Measurements from ENCODE around the gene ZNF740.
A peak's percentile ranks its signal among the peaks of the same experiment; 100 is the strongest.

Gene ZNF740

GRCh38 chr12:53227341-53227740, 46.8 kb downstream of the ZNF740 start:
- no peaks in the 10 kb centered on the region for H3K79me2 ChIP-seq
- no peaks in the 10 kb centered on the region for H3K27me3 ChIP-seq (ENCODE audit: control insufficient read depth, insufficient read depth, low read length)
- no peak overlapping the region for H3K4me2 ChIP-seq (ENCODE audit: low read length)
- H3K4me3 ChIP-seq (ENCODE audit: low read depth, low read length) = no peak overlapping the region
- H3K4me1 ChIP-seq = peaks cover 11% of the 10 kb centered on the region
- H3K9me3 ChIP-seq (ENCODE audit: control insufficient read depth, low read length) = no peaks in the 10 kb centered on the region
- H3K9ac ChIP-seq = no peak overlapping the region
- no peak overlapping the region for H3K27ac ChIP-seq
- H2AFZ ChIP-seq = no peak overlapping the region
- no peaks in the 10 kb centered on the region for H3K36me3 ChIP-seq (ENCODE audit: control insufficient read depth, insufficient read depth, low read length)
- TF ChIP-seq CTCF (IDR thresholded peaks at IDR 0.05) = no peak

GRCh38 chr12:53227836-53228235, 47.3 kb downstream of the ZNF740 start:
- TF ChIP-seq CTCF (IDR thresholded peaks at IDR 0.05) = no peak
- Histone ChIP-seq H3K4me2 (ENCODE audit: low read length) (no peak overlapping the region), H3K27ac (no peak overlapping the region), H3K36me3 (ENCODE audit: control insufficient read depth, insufficient read depth, low read length) (no peaks in the 10 kb centered on the region), H3K9me3 (ENCODE audit: control insufficient read depth, low read length) (no peaks in the 10 kb centered on the region), H2AFZ (no peak overlapping the region), H3K4me3 (ENCODE audit: low read depth, low read length) (no peak overlapping the region), H3K27me3 (ENCODE audit: control insufficient read depth, insufficient read depth, low read length) (no peaks in the 10 kb centered on the region), H3K9ac (no peak overlapping the region), H3K79me2 (no peaks in the 10 kb centered on the region), H3K4me1 (peaks cover 15% of the 10 kb centered on the region)

- no peak overlapping the region for H3K4me2 ChIP-seq (ENCODE audit: low read length)
- H3K4me1 ChIP-seq = peaks cover 17% of the 10 kb centered on the region
- TF ChIP-seq CTCF (IDR thresholded peaks at IDR 0.05) = no peak
- no peak overlapping the region for H3K9ac ChIP-seq
- H3K9me3 ChIP-seq (ENCODE audit: control insufficient read depth, low read length) = no peaks in the 10 kb centered on the region
- no peak overlapping the region for H2AFZ ChIP-seq
- no peak overlapping the region for H3K27ac ChIP-seq
- H3K27me3 ChIP-seq (ENCODE audit: control insufficient read depth, insufficient read depth, low read length) = no peaks in the 10 kb centered on the region
- H3K79me2 ChIP-seq = no peaks in the 10 kb centered on the region
- H3K36me3 ChIP-seq (ENCODE audit: control insufficient read depth, insufficient read depth, low read length) = no peaks in the 10 kb centered on the region
- H3K4me3 ChIP-seq (ENCODE audit: low read depth, low read length) = no peak overlapping the region
Measured at GRCh38 chr12:53229454-53229853, 48.9 kb downstream of the ZNF740 start.

GRCh38 chr12:53230108-53230845, 49.8 kb downstream of the ZNF740 start:
- no peak overlapping the region for H2AFZ ChIP-seq
- H3K9ac ChIP-seq = no peak overlapping the region
- no peaks in the 10 kb centered on the region for H3K36me3 ChIP-seq (ENCODE audit: control insufficient read depth, insufficient read depth, low read length)
- no peak overlapping the region for H3K27ac ChIP-seq
- H3K4me2 ChIP-seq (ENCODE audit: low read length) = no peak overlapping the region
- no peak overlapping the region for H3K4me3 ChIP-seq (ENCODE audit: low read depth, low read length)
- TF ChIP-seq CTCF (IDR thresholded peaks at IDR 0.05) = no peak
- peaks cover 17% of the 10 kb centered on the region for H3K4me1 ChIP-seq
- no peaks in the 10 kb centered on the region for H3K27me3 ChIP-seq (ENCODE audit: control insufficient read depth, insufficient read depth, low read length)
- H3K79me2 ChIP-seq = no peaks in the 10 kb centered on the region
- no peaks in the 10 kb centered on the region for H3K9me3 ChIP-seq (ENCODE audit: control insufficient read depth, low read length)

GRCh38 chr12:53231671-53231920, 51.1 kb downstream of the ZNF740 start:
- Histone ChIP-seq H3K9me3 (ENCODE audit: control insufficient read depth, low read length) (no peaks in the 10 kb centered on the region), H3K36me3 (ENCODE audit: control insufficient read depth, insufficient read depth, low read length) (no peaks in the 10 kb centered on the region), H3K4me2 (ENCODE audit: low read length) (peak overlapping the region; percentile 93), H3K27me3 (ENCODE audit: control insufficient read depth, insufficient read depth, low read length) (no peaks in the 10 kb centered on the region), H2AFZ (peak overlapping the region; percentile 88), H3K79me2 (no peaks in the 10 kb centered on the region), H3K4me1 (peaks cover 17% of the 10 kb centered on the region), H3K4me3 (ENCODE audit: low read depth, low read length) (peak overlapping the region; percentile 75), H3K27ac (peak overlapping the region; percentile 65), H3K9ac (peak overlapping the region; percentile 43)
- TF ChIP-seq CTCF (IDR thresholded peaks at IDR 0.05) = no peak
